Ishikawa (cell line): Measurements from ENCODE around the gene COL26A1.

Experiments used
- CEBPB ChIP-seq: IDR thresholded peaks from 2 replicates; pipeline ENCODE4 v1.6.1; 2012
- CREB1 ChIP-seq: IDR thresholded peaks from 2 replicates; pipeline ENCODE4 v1.6.1; 2012; ENCODE audit warnings: low read depth
- EGR1 ChIP-seq: IDR thresholded peaks from 2 replicates; pipeline ENCODE4 v1.6.1; 2012
- EP300 ChIP-seq: IDR thresholded peaks from 2 replicates; pipeline ENCODE4 v1.6.1; 2012; ENCODE audit warnings: borderline replicate concordance
- FOXM1 ChIP-seq: IDR thresholded peaks from 2 replicates; pipeline ENCODE4 v1.6.1; 2012; ENCODE audit warnings: low read depth, borderline replicate concordance
- MAX ChIP-seq: IDR thresholded peaks from 2 replicates; pipeline ENCODE4 v1.6.1; 2012
- NFIC ChIP-seq: IDR thresholded peaks from 2 replicates; pipeline ENCODE4 v1.6.1; 2012
- RAD21 ChIP-seq: IDR thresholded peaks from 2 replicates; pipeline ENCODE4 v1.6.1; 2012; ENCODE audit warnings: low read depth
- TAF1 ChIP-seq: IDR thresholded peaks from 2 replicates; pipeline ENCODE4 v1.6.1; 2012; ENCODE audit warnings: low read depth, mild to moderate bottlenecking
- TCF12 ChIP-seq: IDR thresholded peaks from 2 replicates; pipeline ENCODE4 v1.6.1; 2012; ENCODE audit warnings: low read depth
- TEAD4 ChIP-seq: IDR thresholded peaks from 2 replicates; pipeline ENCODE4 v1.6.1; 2012
- YY1 ChIP-seq: IDR thresholded peaks from 2 replicates; pipeline ENCODE4 v1.6.1; 2012; ENCODE audit warnings: low read depth
- ZBTB7A ChIP-seq: IDR thresholded peaks from 2 replicates; pipeline ENCODE4 v1.6.1; 2012; ENCODE audit warnings: low read depth
- TF ChIP-seq, protein P1 (sequence below): IDR thresholded peaks from 2 replicates; pipeline ENCODE4 v1.6.1; 2012; ENCODE audit warnings: low read depth, mild to moderate bottlenecking

DNA sequence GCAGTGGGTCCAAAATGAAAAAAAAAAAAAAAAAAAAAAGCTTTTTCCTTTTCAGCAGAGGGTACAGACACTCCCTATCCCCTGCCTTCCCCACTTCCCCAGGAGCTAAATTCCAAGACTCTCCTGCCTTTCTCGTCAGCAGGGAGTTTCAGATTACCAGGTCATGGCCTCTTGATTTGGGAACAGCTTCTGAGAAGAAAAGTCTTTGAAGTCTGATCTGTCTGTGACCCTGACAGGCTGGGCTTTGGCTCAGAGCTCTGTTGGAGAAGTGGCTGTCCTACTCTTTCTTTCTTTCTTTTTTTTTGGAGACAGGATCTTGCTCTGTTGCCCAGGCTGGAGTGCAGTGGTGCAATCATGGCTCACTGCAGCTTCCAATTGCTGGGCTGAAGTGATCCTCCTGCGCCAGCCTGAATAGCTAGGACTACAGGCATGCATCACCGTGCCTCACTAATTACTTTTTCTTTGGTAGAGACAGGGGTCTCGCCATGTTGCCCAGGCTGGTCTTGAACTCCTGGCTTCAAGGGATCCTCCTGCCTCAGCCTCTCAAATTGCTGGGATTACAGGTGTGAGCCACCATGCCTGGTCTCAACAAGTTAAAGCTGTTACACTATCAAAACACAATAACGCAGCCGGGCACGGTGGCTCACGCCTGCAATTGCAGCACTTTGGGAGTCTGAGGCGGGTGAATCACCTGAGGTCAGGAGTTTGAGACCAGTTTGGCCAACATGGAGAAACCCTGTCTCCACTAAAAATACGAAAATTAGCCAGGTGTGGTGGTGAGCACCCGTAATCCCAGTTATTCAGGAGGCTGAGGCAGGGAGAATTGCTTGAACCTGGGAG is 59.9 kb downstream of the COL26A1 start:
- no peak for TF ChIP-seq YY1
- TF ChIP-seq, protein P1, sequence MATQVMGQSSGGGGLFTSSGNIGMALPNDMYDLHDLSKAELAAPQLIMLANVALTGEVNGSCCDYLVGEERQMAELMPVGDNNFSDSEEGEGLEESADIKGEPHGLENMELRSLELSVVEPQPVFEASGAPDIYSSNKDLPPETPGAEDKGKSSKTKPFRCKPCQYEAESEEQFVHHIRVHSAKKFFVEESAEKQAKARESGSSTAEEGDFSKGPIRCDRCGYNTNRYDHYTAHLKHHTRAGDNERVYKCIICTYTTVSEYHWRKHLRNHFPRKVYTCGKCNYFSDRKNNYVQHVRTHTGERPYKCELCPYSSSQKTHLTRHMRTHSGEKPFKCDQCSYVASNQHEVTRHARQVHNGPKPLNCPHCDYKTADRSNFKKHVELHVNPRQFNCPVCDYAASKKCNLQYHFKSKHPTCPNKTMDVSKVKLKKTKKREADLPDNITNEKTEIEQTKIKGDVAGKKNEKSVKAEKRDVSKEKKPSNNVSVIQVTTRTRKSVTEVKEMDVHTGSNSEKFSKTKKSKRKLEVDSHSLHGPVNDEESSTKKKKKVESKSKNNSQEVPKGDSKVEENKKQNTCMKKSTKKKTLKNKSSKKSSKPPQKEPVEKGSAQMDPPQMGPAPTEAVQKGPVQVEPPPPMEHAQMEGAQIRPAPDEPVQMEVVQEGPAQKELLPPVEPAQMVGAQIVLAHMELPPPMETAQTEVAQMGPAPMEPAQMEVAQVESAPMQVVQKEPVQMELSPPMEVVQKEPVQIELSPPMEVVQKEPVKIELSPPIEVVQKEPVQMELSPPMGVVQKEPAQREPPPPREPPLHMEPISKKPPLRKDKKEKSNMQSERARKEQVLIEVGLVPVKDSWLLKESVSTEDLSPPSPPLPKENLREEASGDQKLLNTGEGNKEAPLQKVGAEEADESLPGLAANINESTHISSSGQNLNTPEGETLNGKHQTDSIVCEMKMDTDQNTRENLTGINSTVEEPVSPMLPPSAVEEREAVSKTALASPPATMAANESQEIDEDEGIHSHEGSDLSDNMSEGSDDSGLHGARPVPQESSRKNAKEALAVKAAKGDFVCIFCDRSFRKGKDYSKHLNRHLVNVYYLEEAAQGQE = no peak
- TF ChIP-seq CREB1 = no peak
- 0 out of 2 replicates have a peak, but pooled peaks have one; percentile 29 for TF ChIP-seq NFIC
- peak; percentile 28; the same call in 1 of the 2 replicates for TF ChIP-seq EP300
- no peak for TF ChIP-seq TCF12
- TF ChIP-seq RAD21 = no peak
- TF ChIP-seq CEBPB = no peak
- no peak for TF ChIP-seq FOXM1
- no peak for TF ChIP-seq MAX
- TF ChIP-seq ZBTB7A = no peak
- peak; percentile 28; the same call in 1 of the 2 replicates for TF ChIP-seq TEAD4
- no peak for TF ChIP-seq EGR1
- no peak for TF ChIP-seq TAF1
